Smooth muscle cell (in vitro differentiated cells): ENCODE measurements around the gene NEK4. TPM values are rescaled to one million over a fixed set of nuclear protein-coding genes. Genes with fewer than 3 reads are reported as not detected.

Source experiments
- DNase-seq: peaks from one replicate; lab custom pipeline; 2025; ENCODE audit not compliant: unreplicated experiment; lab: John Stamatoyannopoulos, UW
- H2AFZ ChIP-seq: fragments of 200-600 bp; sonication (generic); 2 replicates; pipeline ENCODE4 v1.6.0; 2016; ENCODE audit warnings: antibody characterized with exemption, low read depth, mild to moderate bottlenecking
- H3F3A ChIP-seq: fragments of 200-600 bp; sonication (generic); 2 replicates; pipeline ENCODE4 v1.6.0; 2017; ENCODE audit warnings: antibody characterized with exemption, low read depth
- H3K27ac ChIP-seq: fragments of 200-600 bp; sonication (generic); 2 replicates; pipeline ENCODE4 v1.5.1; 2016; ENCODE audit warnings: low read depth, mild to moderate bottlenecking
- H3K27me3 ChIP-seq: fragments of 200-600 bp; sonication (generic); 2 replicates; pipeline ENCODE4 v1.6.1; 2016; ENCODE audit warnings: low read depth, mild to moderate bottlenecking
- H3K36me3 ChIP-seq: fragments of 200-600 bp; sonication (generic); 2 replicates; pipeline ENCODE4 v1.5.1; 2016; ENCODE audit warnings: low read depth
- H3K4me1 ChIP-seq: fragments of 200-600 bp; sonication (generic); 2 replicates; pipeline ENCODE4 v1.5.1; 2016; ENCODE audit warnings: low read depth
- H3K4me2 ChIP-seq: fragments of 200-600 bp; sonication (generic); 2 replicates; pipeline ENCODE4 v1.6.0; 2016; ENCODE audit warnings: mild to moderate bottlenecking
- H3K4me3 ChIP-seq: fragments of 200-600 bp; sonication (generic); 2 replicates; pipeline ENCODE4 v1.5.1; 2016; ENCODE audit warnings: mild to moderate bottlenecking
- H3K79me2 ChIP-seq: fragments of 200-600 bp; sonication (generic); 2 replicates; pipeline ENCODE4 v1.6.0; 2016; ENCODE audit warnings: low read depth, mild to moderate bottlenecking
- H3K9ac ChIP-seq: fragments of 200-600 bp; sonication (generic); 2 replicates; pipeline ENCODE4 v1.6.0; 2016; ENCODE audit warnings: low read depth
- H3K9me3 ChIP-seq: fragments of 200-600 bp; sonication (generic); replicated peaks from 2 replicates; pipeline ENCODE4 v1.5.1; 2016; ENCODE audit warnings: low read depth
- H4K20me1 ChIP-seq: fragments of 200-600 bp; sonication (generic); 2 replicates; pipeline ENCODE4 v1.6.0; 2016; ENCODE audit warnings: low read depth
- CTCF ChIP-seq: fragments of 200-600 bp; sonication (generic); IDR thresholded peaks from 2 replicates; pipeline ENCODE4 v1.5.1; 2017; ENCODE audit warnings: borderline replicate concordance, mild to moderate bottlenecking, antibody characterized with exemption; ENCODE audit not compliant: insufficient read depth, poor library complexity, severe bottlenecking
- WGBS: methylation state at CpG from one replicate; pipeline ENCODE4 v1.1.7; 2016; ENCODE audit warnings: low lambda C conversion rate; 5-methylcytosine and 5-hydroxymethylcytosine counted together
- polyA plus RNA-seq: library from polyadenylated mRNA; unstranded; fragments of >200 nt; fragmentation: Nextera tagmentation; extraction: Ambion mirVana; gene quantifications from 2 replicates; pipeline ENCODE4 v1.2.1, GENCODE V29; 2016
- total RNA-seq: library from RNA; depleted of rRNA; stranded (reverse); fragments of >200 nt; gene quantifications from 2 replicates; pipeline ENCODE4 v1.2.3, GENCODE V29; 2014

The NEK4 gene
- total and polyA plus RNA-seq, 2 experiments from 2014 or later = 8.6 to 11.0 TPM

- DNase-seq = no peak
- Histone ChIP-seq H2AFZ (no peak overlapping the region), H3K4me3 (no peak overlapping the region), H3K4me2 (no peak overlapping the region), H3K27me3 (no peaks in the 10 kb centered on the region), H3K4me1 (no peaks in the 10 kb centered on the region), H3K27ac (no peak overlapping the region), H3K9me3 (no peaks in the 10 kb centered on the region), H3K36me3 (no peaks in the 10 kb centered on the region), H3K9ac (no peak overlapping the region), H3K79me2 (no peaks in the 10 kb centered on the region), H4K20me1 (no peaks in the 10 kb centered on the region), H3F3A (no peaks in the 10 kb centered on the region)
- TF ChIP-seq CTCF = no peak
- 95% methylated on average over 10 of the region's 10 CpGs for WGBS
Observed at GRCh38 chr3:52816654-52817053, 45.9 kb upstream of the NEK4 start.

- whole genome bisulfite sequencing = 91% methylated on average over 6 of the region's 6 CpGs
- no peak for DNase-seq
- Histone ChIP-seq H3K27me3 (no peaks in the 10 kb centered on the region), H3K79me2 (no peaks in the 10 kb centered on the region), H4K20me1 (no peaks in the 10 kb centered on the region), H3K4me3 (no peak overlapping the region), H3K4me1 (no peaks in the 10 kb centered on the region), H3K9ac (no peak overlapping the region), H3K27ac (no peak overlapping the region), H2AFZ (no peak overlapping the region), H3F3A (no peaks in the 10 kb centered on the region), H3K9me3 (no peaks in the 10 kb centered on the region), H3K4me2 (no peak overlapping the region), H3K36me3 (no peaks in the 10 kb centered on the region)
- no peak for TF ChIP-seq CTCF
Observed at GRCh38 chr3:52816199-52816598, 45.5 kb upstream of the NEK4 start.

- H4K20me1 ChIP-seq = no peaks in the 10 kb centered on the region
- no peaks in the 10 kb centered on the region for H3K9me3 ChIP-seq
- no peak overlapping the region for H3K4me2 ChIP-seq
- DNase-seq = no peak
- H3K9ac ChIP-seq = no peak overlapping the region
- H2AFZ ChIP-seq = no peak overlapping the region
- H3F3A ChIP-seq = no peaks in the 10 kb centered on the region
- no peak overlapping the region for H3K4me3 ChIP-seq
- H3K27ac ChIP-seq = no peak overlapping the region
- no peaks in the 10 kb centered on the region for H3K4me1 ChIP-seq
- no peak for TF ChIP-seq CTCF
- no peaks in the 10 kb centered on the region for H3K36me3 ChIP-seq
- no peaks in the 10 kb centered on the region for H3K79me2 ChIP-seq
- 88% methylated on average over 8 of the region's 8 CpGs for WGBS
- peaks cover under 1% of the 10 kb centered on the region for H3K27me3 ChIP-seq
Observed at GRCh38 chr3:52813810-52814209, 43.1 kb upstream of the NEK4 start.

- Histone ChIP-seq H3K36me3 (no peaks in the 10 kb centered on the region), H3K4me1 (no peaks in the 10 kb centered on the region), H3F3A (no peaks in the 10 kb centered on the region), H4K20me1 (no peaks in the 10 kb centered on the region), H3K9ac (no peak overlapping the region), H3K27ac (no peak overlapping the region), H3K4me3 (no peak overlapping the region), H3K9me3 (no peaks in the 10 kb centered on the region), H3K4me2 (no peak overlapping the region), H3K27me3 (peaks cover 5% of the 10 kb centered on the region), H2AFZ (no peak overlapping the region), H3K79me2 (no peaks in the 10 kb centered on the region)
- TF ChIP-seq CTCF = no peak
- no peak for DNase-seq
- WGBS = 80% methylated on average over 7 of the region's 7 CpGs
Observed at GRCh38 chr3:52811452-52812011, 40.8 kb upstream of the NEK4 start.
